Activated CD8-positive, alpha-beta memory T cell treated with anti-CD3 and anti-CD28 coated beads, Interleukin-2, amount 10 ng/mL, durations not matched to agents 7 days and 5 days (primary cell): Measurements from ENCODE around the gene ANK3. TPM values are rescaled to one million over a fixed set of nuclear protein-coding genes. Genes with fewer than 3 reads are reported as not detected.
A peak's percentile ranks its signal among the peaks of the same experiment; 100 is the strongest.

Experiments
- ATAC-seq: fragments of 150-1000 bp; cut with Tn5 transposase; one replicate; pipeline ENCODE4 v1.10.0; 2021; ENCODE audit warnings: moderate library complexity
- CTCF ChIA-PET: fragments of 350-600 bp; sonication (Branson Sonifier 250); formaldehyde crosslinking; loops from one replicate; lab custom pipeline; 2021; ENCODE audit warnings: antibody characterized with exemption; lab: Charles Lee
- DNase-seq: peaks from one replicate; pipeline ENCODE4 v3.0.0-alpha.2; 2020
- H3K27ac Mint-ChIP-seq: one replicate; pipeline ENCODE4 v1.8.0; 2021; ENCODE audit warnings: mild to moderate bottlenecking, mixed read lengths
- H3K27me3 Mint-ChIP-seq: one replicate; pipeline ENCODE4 v1.8.0; 2021; ENCODE audit warnings: mixed read lengths
- H3K36me3 Mint-ChIP-seq: one replicate; pipeline ENCODE4 v1.8.0; 2021; ENCODE audit warnings: mild to moderate bottlenecking, mixed read lengths
- H3K4me1 Mint-ChIP-seq: one replicate; pipeline ENCODE4 v1.8.0; 2021; ENCODE audit warnings: mixed read lengths
- H3K4me3 Mint-ChIP-seq: one replicate; pipeline ENCODE4 v1.8.0; 2021; ENCODE audit warnings: mild to moderate bottlenecking, moderate library complexity, mixed read lengths
- H3K9me3 Mint-ChIP-seq: one replicate; pipeline ENCODE4 v1.8.0; 2022; ENCODE audit warnings: low read depth, mixed read lengths
- total RNA-seq, 2 experiments: library from RNA; stranded (reverse); gene quantifications; one replicate each; pipeline ENCODE4 v1.2.3, GENCODE V29; 2021

Gene ANK3
- total RNA-seq, 2 experiments from 2014 or later, result 2.9 to 10.6 TPM

DNA sequence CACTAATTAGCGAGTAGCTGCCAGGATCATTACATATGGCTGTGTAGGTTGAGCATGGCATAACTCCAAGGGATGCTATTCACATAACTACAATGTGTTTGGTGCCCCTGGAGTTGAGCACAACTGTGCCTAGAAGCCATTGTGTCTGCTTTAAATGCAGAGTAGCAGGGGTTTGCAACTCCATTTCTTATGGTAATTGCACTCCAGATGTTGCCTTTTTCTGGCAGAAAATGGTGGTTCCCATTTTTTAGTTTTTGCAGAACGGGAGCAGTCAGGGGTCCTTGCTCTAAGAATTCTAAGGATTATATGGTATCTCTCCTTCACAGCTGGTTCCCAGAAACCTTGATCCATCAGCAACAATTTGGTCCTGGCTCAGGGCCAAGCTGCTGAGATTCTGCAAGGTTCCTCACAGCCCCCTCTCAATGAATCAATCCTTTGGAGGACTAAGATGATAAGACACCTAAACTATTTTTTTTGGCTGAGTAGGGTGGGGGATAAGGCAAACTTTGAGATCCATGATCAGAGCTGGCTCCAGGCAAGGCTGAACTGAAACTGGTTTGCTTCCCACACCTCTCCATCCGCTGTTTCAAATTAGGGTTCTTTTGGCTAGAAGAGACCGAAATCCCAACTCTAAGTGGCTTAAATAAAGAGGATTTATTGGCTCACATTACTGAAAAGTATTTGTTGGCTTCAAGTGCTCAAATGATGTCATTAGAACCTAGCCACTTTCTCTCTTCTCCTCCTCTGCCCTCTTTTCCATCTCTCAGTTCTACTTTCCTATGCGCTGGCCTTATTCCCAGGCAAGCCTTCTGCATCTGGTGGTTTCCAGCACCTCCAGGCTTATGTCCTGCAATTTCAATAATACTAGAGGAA is 385.8 kb downstream of the ANK3 start:
- DNase-seq (no peak), ATAC-seq (no peak)
- Mint-ChIP-seq H3K4me1 (peaks cover 9% of the 10 kb centered on the region), H3K9me3 (peaks cover 2% of the 10 kb centered on the region), H3K4me3 (no peak overlapping the region), H3K27ac (no peak overlapping the region), H3K27me3 (peaks cover 14% of the 10 kb centered on the region), H3K36me3 (no peaks in the 10 kb centered on the region)
- CTCF ChIA-PET, result no interaction called here

DNA sequence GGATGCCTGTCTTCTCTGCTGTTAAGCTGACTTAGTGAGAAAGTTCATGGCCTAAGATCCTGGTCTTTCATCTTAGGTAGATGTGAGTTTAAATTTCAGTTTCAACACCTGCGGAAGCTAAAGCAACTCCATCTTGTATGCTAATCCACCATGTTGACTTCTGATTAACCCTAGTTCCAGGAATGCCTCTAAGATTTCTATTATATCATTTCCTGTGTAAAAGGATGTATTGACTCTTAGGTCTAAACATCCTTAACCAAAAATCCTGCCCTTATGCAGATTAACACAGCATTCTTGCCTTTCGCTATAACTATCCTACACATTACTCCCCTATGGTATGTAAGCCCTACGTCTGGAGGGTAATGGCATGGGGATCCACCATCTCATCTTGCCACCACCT is 388.9 kb downstream of the ANK3 start:
- ATAC-seq, result no peak
- Mint-ChIP-seq H3K9me3 (peaks cover 2% of the 10 kb centered on the region), H3K4me1 (peaks cover 9% of the 10 kb centered on the region), H3K36me3 (no peaks in the 10 kb centered on the region), H3K27me3 (peaks cover 13% of the 10 kb centered on the region), H3K4me3 (no peak overlapping the region), H3K27ac (peak overlapping the region; percentile 9)
- DNase-seq, result no peak
- CTCF ChIA-PET, result no interaction called here

DNA sequence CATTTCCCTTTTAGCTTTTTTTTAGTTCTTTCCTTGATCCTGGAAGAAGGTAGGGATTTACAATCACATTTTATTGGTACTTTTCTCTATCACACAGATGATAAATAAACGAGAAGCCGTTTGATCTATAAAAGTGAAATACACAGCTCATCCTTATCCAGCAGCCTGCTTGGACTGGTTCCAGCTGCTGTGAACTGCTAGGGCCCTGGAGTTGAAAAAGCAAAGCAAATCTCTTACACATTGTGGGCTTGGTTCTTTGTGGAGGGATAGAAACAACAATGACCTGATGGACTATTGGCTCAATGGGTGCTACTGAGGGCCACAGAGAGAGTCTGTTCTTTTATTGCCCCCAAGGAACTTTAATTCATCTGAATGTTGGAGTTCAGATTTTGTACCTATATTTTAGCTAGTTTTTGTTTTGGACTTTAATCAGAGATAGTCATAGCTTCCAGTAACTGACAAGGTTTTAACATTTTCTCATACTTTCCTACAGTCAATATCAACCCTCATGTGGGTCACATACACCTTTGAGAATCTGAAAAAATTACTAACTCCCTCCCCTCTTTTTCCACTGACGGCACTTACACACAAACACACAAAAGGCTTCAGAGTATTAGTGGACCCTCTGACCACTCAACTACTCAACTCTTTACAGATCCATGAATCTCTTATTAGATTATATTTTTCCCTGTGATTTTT is 391.7 kb downstream of the ANK3 start:
- peaks cover 9% of the 10 kb centered on the region for H3K4me1 Mint-ChIP-seq
- H3K27ac Mint-ChIP-seq, result no peak overlapping the region
- H3K4me3 Mint-ChIP-seq, result no peak overlapping the region
- peaks cover 24% of the 10 kb centered on the region for H3K27me3 Mint-ChIP-seq
- CTCF ChIA-PET, result interaction anchor here (0.7 kb wide), 1 partner anchor 71 kb away, joined by 3 read pairs; no protein-coding TSS in a partner anchor
- DNase-seq (no peak), ATAC-seq (no peak)
- peaks cover 2% of the 10 kb centered on the region for H3K9me3 Mint-ChIP-seq
- no peaks in the 10 kb centered on the region for H3K36me3 Mint-ChIP-seq

DNA sequence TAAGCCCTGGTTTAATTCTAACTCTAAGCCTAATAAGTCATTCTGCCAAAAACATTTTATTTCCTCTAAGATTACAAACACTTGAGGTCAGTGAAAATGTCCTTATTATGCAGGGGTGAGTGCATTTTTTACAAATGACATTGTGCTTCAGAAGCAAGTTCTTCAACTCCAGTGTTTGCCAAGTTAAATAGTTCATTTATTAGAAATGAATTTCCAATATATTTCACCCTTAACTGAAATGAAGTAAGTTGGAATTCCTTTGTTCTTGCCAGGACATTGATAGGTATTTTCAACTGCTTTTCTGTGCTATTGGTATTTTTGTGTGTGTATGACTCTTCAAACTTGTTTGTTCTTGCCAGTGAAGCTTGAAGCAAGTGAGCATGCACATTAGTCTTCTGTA is 393.8 kb downstream of the ANK3 start:
- peaks cover 12% of the 10 kb centered on the region for H3K4me1 Mint-ChIP-seq
- DNase-seq, result no peak
- no peaks in the 10 kb centered on the region for H3K36me3 Mint-ChIP-seq
- peaks cover 29% of the 10 kb centered on the region for H3K27me3 Mint-ChIP-seq
- peaks cover 2% of the 10 kb centered on the region for H3K9me3 Mint-ChIP-seq
- no peak overlapping the region for H3K27ac Mint-ChIP-seq
- H3K4me3 Mint-ChIP-seq, result no peak overlapping the region
- ATAC-seq, result no peak
- CTCF ChIA-PET, result no interaction called here

DNA sequence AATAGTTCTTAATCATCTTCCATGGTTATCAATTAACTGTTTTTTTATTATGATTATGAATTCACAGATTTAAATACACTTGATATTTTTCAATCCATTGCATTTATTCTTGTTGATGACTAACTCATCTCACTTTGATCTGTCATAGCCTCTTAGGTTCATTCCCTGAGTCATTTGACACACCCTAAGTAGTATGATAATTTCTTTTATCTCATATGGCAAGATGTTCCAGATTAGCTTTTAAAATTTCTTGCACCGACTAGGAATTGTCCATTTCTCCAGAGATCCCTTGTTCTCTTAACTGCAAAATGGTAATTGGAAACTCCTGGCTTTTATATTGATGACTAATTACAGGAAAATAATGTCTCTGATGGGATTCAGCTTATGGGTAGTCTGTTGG is 395.7 kb downstream of the ANK3 start:
- ATAC-seq (no peak), DNase-seq (no peak)
- CTCF ChIA-PET, result no interaction called here
- H3K27ac Mint-ChIP-seq, result no peak overlapping the region
- peaks cover 39% of the 10 kb centered on the region for H3K27me3 Mint-ChIP-seq
- peaks cover 4% of the 10 kb centered on the region for H3K4me1 Mint-ChIP-seq
- H3K4me3 Mint-ChIP-seq, result no peak overlapping the region
- H3K9me3 Mint-ChIP-seq, result no peaks in the 10 kb centered on the region
- no peaks in the 10 kb centered on the region for H3K36me3 Mint-ChIP-seq

DNA sequence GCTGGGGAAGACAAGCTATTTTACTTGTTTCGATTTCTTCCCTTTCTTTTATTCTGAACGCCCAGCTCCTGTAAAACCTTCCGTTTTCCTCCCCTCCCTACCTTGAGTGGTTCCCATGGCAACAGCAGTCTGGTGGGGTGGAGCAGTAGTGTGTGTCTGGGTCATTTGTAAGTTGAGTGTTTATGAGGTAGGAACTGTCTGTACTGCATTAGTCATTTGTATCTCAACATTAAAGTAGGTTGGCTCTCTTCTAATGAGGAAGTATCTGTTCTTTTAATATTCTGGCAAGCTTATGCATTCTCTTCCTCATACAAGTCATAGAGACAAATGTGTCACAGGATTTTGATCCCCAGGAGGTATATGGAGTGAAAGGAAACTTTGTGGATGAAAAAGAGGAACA is 398.0 kb downstream of the ANK3 start:
- H3K9me3 Mint-ChIP-seq, result no peaks in the 10 kb centered on the region
- DNase-seq, result no peak
- CTCF ChIA-PET, result no interaction called here
- peaks cover 45% of the 10 kb centered on the region for H3K27me3 Mint-ChIP-seq
- peaks cover 4% of the 10 kb centered on the region for H3K4me1 Mint-ChIP-seq
- ATAC-seq, result peak; percentile 36
- no peak overlapping the region for H3K4me3 Mint-ChIP-seq
- H3K27ac Mint-ChIP-seq, result no peak overlapping the region
- H3K36me3 Mint-ChIP-seq, result no peaks in the 10 kb centered on the region

DNA sequence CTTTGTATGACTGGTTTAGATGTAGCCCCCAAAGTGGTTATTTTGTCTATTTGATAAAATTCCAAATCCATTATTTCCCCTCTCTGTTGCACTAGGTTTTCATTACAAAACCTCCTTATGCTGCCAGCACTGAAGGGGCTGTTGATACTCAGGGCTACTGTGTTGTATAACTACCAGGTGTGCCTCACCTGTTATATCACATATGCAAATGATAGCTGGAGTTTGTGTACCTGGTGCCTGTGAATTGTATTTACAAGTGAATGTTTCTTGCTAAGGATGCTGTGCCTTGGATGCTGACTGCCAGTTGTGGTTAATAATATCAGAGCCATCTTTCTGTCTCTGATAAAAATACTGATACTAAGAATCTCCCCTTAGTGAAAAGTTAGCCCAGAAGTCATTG is 398.6 kb downstream of the ANK3 start:
- no peak for ATAC-seq
- CTCF ChIA-PET, result no interaction called here
- Mint-ChIP-seq H3K27me3 (peaks cover 43% of the 10 kb centered on the region), H3K9me3 (no peaks in the 10 kb centered on the region), H3K4me1 (peaks cover 4% of the 10 kb centered on the region), H3K4me3 (no peak overlapping the region), H3K27ac (no peak overlapping the region), H3K36me3 (no peaks in the 10 kb centered on the region)
- no peak for DNase-seq

DNA sequence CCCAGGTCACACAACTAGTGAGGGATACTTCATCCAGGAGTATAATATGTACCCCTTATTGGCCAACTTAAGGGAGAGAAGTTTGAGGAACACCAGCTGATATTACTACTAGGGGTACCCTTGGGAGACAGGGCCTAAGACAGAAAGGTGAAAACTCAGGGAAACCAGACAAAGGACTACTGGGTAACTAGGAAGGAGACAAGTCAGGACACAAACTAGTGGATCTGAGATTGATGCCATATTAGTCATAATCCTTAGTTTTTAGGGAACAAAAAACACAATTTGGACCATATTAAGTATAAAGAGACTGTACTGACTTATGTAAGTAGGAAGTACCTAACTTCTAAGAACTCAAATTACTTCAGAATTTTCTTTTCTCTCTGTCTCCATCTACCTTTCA is 404.0 kb downstream of the ANK3 start:
- Mint-ChIP-seq H3K27ac (no peak overlapping the region), H3K4me3 (no peak overlapping the region), H3K4me1 (no peaks in the 10 kb centered on the region), H3K27me3 (peaks cover 31% of the 10 kb centered on the region), H3K36me3 (no peaks in the 10 kb centered on the region), H3K9me3 (no peaks in the 10 kb centered on the region)
- DNase-seq, result no peak
- no peak for ATAC-seq
- CTCF ChIA-PET, result no interaction called here

DNA sequence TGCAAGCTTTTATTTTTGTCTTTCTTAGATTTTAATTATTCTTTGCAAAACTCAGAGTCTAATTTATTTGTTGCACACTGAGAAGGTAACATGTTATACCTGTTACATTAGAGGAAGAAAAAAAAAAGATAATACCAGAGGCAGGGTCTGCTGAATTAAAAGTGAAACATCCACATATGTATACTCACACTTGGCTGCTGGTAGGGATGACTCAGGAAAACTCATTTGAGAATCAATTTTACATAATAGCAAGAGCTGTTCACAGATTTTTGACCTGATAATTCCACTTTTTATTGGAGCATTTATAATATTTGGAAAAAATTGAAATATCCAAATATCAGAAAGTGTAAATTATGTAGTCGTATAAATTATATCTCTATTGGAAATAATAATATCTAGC is 405.3 kb downstream of the ANK3 start:
- Mint-ChIP-seq H3K4me3 (no peak overlapping the region), H3K27me3 (peaks cover 27% of the 10 kb centered on the region), H3K27ac (no peak overlapping the region), H3K36me3 (no peaks in the 10 kb centered on the region), H3K4me1 (no peaks in the 10 kb centered on the region), H3K9me3 (no peaks in the 10 kb centered on the region)
- ATAC-seq (no peak), DNase-seq (no peak)
- CTCF ChIA-PET, result no interaction called here

DNA sequence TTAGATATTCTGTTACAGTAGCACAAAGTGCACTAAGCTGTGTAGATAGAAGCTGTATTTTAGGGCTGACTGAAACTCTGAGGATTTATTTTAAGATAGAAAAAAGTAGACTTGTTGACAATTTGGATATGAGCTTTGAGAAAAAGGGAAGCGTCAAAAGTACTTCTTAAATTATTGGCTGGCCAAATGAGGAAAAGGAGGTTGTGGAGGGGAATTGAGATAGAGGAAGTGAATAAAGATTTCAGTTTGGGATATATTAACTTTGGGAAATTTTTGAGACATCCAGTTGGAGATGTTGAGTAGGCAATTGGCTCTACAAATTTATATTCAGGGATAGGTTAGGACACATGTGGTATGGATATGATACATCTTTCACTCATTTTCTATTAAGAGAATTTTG is 409.3 kb downstream of the ANK3 start:
- CTCF ChIA-PET, result no interaction called here
- peaks cover 5% of the 10 kb centered on the region for H3K27me3 Mint-ChIP-seq

DNA sequence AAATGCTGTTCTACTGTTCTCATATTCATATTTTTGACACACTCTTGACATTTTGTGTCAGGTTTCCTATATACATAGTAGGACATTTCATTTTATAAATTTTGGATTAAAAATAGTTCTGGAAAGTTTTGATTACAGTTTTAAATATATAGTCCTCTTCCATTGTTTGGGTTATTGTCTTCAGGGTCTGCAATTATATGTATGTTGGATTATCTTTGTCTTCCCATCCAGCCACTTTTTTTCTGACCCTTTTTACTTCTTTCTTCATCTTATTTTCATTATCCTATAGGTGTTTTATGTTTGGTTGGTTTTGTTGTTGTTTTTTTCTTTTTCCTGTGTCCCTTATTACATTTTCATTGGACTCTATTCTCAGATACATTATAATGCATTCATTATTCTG is 412.2 kb downstream of the ANK3 start:
- ATAC-seq (no peak), DNase-seq (no peak)
- no peaks in the 10 kb centered on the region for H3K27me3 Mint-ChIP-seq
- H3K27ac Mint-ChIP-seq, result no peak overlapping the region
- no peaks in the 10 kb centered on the region for H3K4me1 Mint-ChIP-seq
- H3K36me3 Mint-ChIP-seq, result peaks cover 3% of the 10 kb centered on the region
- H3K4me3 Mint-ChIP-seq, result no peak overlapping the region
- CTCF ChIA-PET, result no interaction called here
- H3K9me3 Mint-ChIP-seq, result peaks cover 7% of the 10 kb centered on the region

More for the DNA sequence above, 409.3 kb downstream of the ANK3 start:
- Mint-ChIP-seq H3K9me3 (peaks cover 7% of the 10 kb centered on the region), H3K27ac (no peak overlapping the region), H3K4me1 (no peaks in the 10 kb centered on the region), H3K4me3 (no peak overlapping the region), H3K36me3 (peaks cover 3% of the 10 kb centered on the region)
- no peak for ATAC-seq
- DNase-seq, result no peak

DNA sequence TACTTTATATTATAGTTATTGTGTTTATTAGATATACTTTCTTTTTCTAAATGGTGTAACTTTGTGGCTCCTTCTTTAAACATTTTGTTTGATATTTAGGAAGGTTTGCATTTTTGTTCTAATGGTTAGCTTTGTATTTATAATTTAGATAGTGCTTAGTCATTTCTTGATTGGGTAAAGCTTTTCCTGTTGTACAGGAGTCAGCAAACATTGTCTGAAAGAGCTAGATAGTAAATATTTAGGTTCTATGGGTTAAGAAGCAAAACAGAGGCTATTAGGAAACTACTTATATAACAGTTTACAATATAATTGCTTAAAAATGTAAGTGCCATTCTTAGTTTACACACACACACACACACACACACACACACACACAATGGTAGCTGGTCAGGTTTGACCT is 412.8 kb downstream of the ANK3 start:
- no peak overlapping the region for H3K4me3 Mint-ChIP-seq
- CTCF ChIA-PET, result no interaction called here
- peaks cover 3% of the 10 kb centered on the region for H3K36me3 Mint-ChIP-seq

More for the DNA sequence above, 412.8 kb downstream of the ANK3 start:
- H3K27me3 Mint-ChIP-seq, result no peaks in the 10 kb centered on the region
- H3K9me3 Mint-ChIP-seq, result peaks cover 7% of the 10 kb centered on the region
- H3K27ac Mint-ChIP-seq, result no peak overlapping the region
- DNase-seq (no peak), ATAC-seq (no peak)
- H3K4me1 Mint-ChIP-seq, result no peaks in the 10 kb centered on the region
